Sigmoid colon (tissue), 7 donors: ENCODE data around the gene SUGCT. TPM values are rescaled to one million over a fixed set of nuclear protein-coding genes. Genes with fewer than 3 reads are reported as not detected.
"Not testable (repeated sequence)": the region's sequence is repeated elsewhere in the genome, so short reads cannot be mapped to it uniquely, and the experiment has no call there.

Experiments
- DNase-seq: peaks from one replicate; pipeline ENCODE4 v3.0.0-alpha.2; 2019
- H3K27ac ChIP-seq, 4 donors: fragments of 200-600 bp; sonication (generic); one replicate each; pipeline ENCODE4 v1.5.1; 2016 to 2019; ENCODE audit warnings: mild to moderate bottlenecking in 1 of 4
- H3K27me3 ChIP-seq, 3 donors: fragments of 200-600 bp; sonication (generic); one replicate each; pipeline ENCODE4 v1.5.1; 2019; ENCODE audit warnings: mild to moderate bottlenecking in 1 of 3
- H3K36me3 ChIP-seq, 4 donors: fragments of 200-600 bp; sonication (generic); one replicate each; pipeline ENCODE4 v1.5.1; 2016 to 2019
- H3K4me1 ChIP-seq, 4 donors: fragments of 200-600 bp; sonication (generic); one replicate each; pipeline ENCODE4 v1.5.1; 2017 to 2019
- H3K4me3 ChIP-seq, 4 donors: fragments of 200-600 bp; sonication (generic); one replicate each; pipeline ENCODE4 v1.5.1; 2017 to 2019; ENCODE audit warnings: mild to moderate bottlenecking in 2 of 4, moderate library complexity in 1 of 4
- H3K9me3 ChIP-seq, 4 donors: fragments of 200-600 bp in 3 of 4; sonication (generic) in 3 of 4; one replicate each; pipeline versions ENCODE4 v1.5.1 to v1.6.1; 2013 to 2019
- CTCF ChIP-seq, 4 experiments: fragments of 450-650 bp in 3 of 4; fragments of 200-600 bp in 1 of 4; IDR thresholded peaks; one replicate each; pipeline ENCODE4 v1.5.1; 2016 to 2019; ENCODE audit warnings: antibody characterized with exemption in 4 of 4, mild to moderate bottlenecking in 3 of 4, moderate library complexity in 2 of 4
- EP300 ChIP-seq, 4 donors: sonication (generic); formaldehyde crosslinking; IDR thresholded peaks; one replicate each; pipeline ENCODE4 v1.6.1; 2017; ENCODE audit warnings: antibody characterized with exemption in 4 of 4
- POLR2A ChIP-seq, 2 donors: fragments of 450-650 bp; IDR thresholded peaks; one replicate each; pipeline ENCODE4 v1.6.1; 2016; ENCODE audit warnings: antibody characterized with exemption in 2 of 2, mild to moderate bottlenecking in 2 of 2, moderate library complexity in 2 of 2
- POLR2AphosphoS5 ChIP-seq, 4 donors: sonication (generic); formaldehyde crosslinking; IDR thresholded peaks; one replicate each; pipeline ENCODE4 v1.6.1; 2017; ENCODE audit warnings: antibody characterized with exemption in 4 of 4
- WGBS, 2 donors: extraction: QIAGEN DNeasy Blood & Tissue Kit; methylation state at CpG; one replicate each; pipeline ENCODE4 v1.1.7; 2013; 5-methylcytosine and 5-hydroxymethylcytosine counted together
- intact Hi-C: fragments of 100-400 bp; cut with DNase I; formaldehyde crosslinking; loops from one replicate; pipeline ENCODE4 v1.15.1; 2023
- polyA plus RNA-seq, 3 donors: library from polyadenylated mRNA; stranded (reverse); fragments of 200-250 nt; gene quantifications; one replicate each; pipeline ENCODE4 v1.2.3, GENCODE V29; 2013
- total RNA-seq, 4 donors: library from RNA; depleted of rRNA; stranded (reverse); fragments of >200 nt; gene quantifications; one replicate each; pipeline ENCODE4 v1.1.0, GENCODE V29; 2016
- donor health status: healthy with polysubstance abuse.
- donor health status: Bipolar disorder and iron deficiency.
- donor health status: healthy.

SUGCT gene
- total and polyA plus RNA-seq, 7 donors, result 2.3 to 25.9 (median 6.3) TPM

- Histone ChIP-seq H3K27me3 (no peaks in the 10 kb centered on the region), H3K36me3 (no peaks in the 10 kb centered on the region), H3K4me3 (no peak overlapping the region), H3K27ac (no peak overlapping the region), H3K9me3 (no peaks in the 10 kb centered on the region), H3K4me1 (peaks cover 0 to 11% (median 6%) of the 10 kb centered on the region in 4 donors)
- intact Hi-C loops, result no loop called here
- TF ChIP-seq EP300 (IDR thresholded peaks at IDR 0.05) (no peak), POLR2AphosphoS5 (IDR thresholded peaks at IDR 0.05) (no peak), CTCF (IDR thresholded peaks at IDR 0.05) (no peak), POLR2A (IDR thresholded peaks at IDR 0.05) (no peak)
- no peak for DNase-seq
- whole genome bisulfite sequencing, 2 donors, result 91 to 95% methylated on average over 1 of the region's 1 CpG
These were observed 266.6 kb downstream of the SUGCT start for GRCh38 chr7:40401406-40401805.

- Histone ChIP-seq H3K36me3 (no peaks in the 10 kb centered on the region), H3K4me3 (no peak overlapping the region), H3K27me3 (no peaks in the 10 kb centered on the region), H3K9me3 (no peaks in the 10 kb centered on the region), H3K27ac (no peak overlapping the region), H3K4me1 (no peaks in the 10 kb centered on the region)
- no peak for TF ChIP-seq POLR2AphosphoS5 (IDR thresholded peaks at IDR 0.05)
- no peak for TF ChIP-seq POLR2A (IDR thresholded peaks at IDR 0.05)
- no peak for TF ChIP-seq EP300 (IDR thresholded peaks at IDR 0.05)
- TF ChIP-seq CTCF (IDR thresholded peaks at IDR 0.05), result no peak
- no peak for DNase-seq
- 61 to 71% methylated on average over 5 of the region's 5 CpGs for WGBS, 2 donors
- intact Hi-C loops, result no loop called here
These were observed 267.9 kb downstream of the SUGCT start for GRCh38 chr7:40402661-40403060.

GRCh38 chr7:40403703-40404476 lies 269.1 kb downstream of the SUGCT start:
- no peak overlapping the region for H3K4me3 ChIP-seq
- no peaks in the 10 kb centered on the region for H3K4me1 ChIP-seq
- H3K9me3 ChIP-seq, result no peaks in the 10 kb centered on the region
- no peak for DNase-seq
- 89 to 94% methylated on average over 3 of the region's 3 CpGs for WGBS, 2 donors
- no peaks in the 10 kb centered on the region for H3K36me3 ChIP-seq
- H3K27me3 ChIP-seq, result no peaks in the 10 kb centered on the region
- no peak overlapping the region for H3K27ac ChIP-seq
- intact Hi-C loops, result no loop called here
- TF ChIP-seq EP300 (IDR thresholded peaks at IDR 0.05) (no peak), POLR2AphosphoS5 (IDR thresholded peaks at IDR 0.05) (no peak), CTCF (IDR thresholded peaks at IDR 0.05) (no peak), POLR2A (IDR thresholded peaks at IDR 0.05) (no peak)

- WGBS, 2 donors, result 91 to 93% methylated on average over 2 of the region's 2 CpGs
- Histone ChIP-seq H3K36me3 (no peaks in the 10 kb centered on the region), H3K27ac (no peak overlapping the region), H3K9me3 (no peaks in the 10 kb centered on the region), H3K27me3 (no peaks in the 10 kb centered on the region), H3K4me1 (no peaks in the 10 kb centered on the region), H3K4me3 (no peak overlapping the region)
- no peak for DNase-seq
- TF ChIP-seq EP300 (IDR thresholded peaks at IDR 0.05) (no peak), POLR2A (IDR thresholded peaks at IDR 0.05) (no peak), POLR2AphosphoS5 (IDR thresholded peaks at IDR 0.05) (no peak), CTCF (IDR thresholded peaks at IDR 0.05) (no peak)
- intact Hi-C loops, result no loop called here
These were observed 271.2 kb downstream of the SUGCT start for GRCh38 chr7:40405991-40406390.

GRCh38 chr7:40412323-40412722 lies 277.5 kb downstream of the SUGCT start:
- H3K4me3 ChIP-seq, result no peak overlapping the region
- no peaks in the 10 kb centered on the region for H3K9me3 ChIP-seq
- TF ChIP-seq EP300 (IDR thresholded peaks at IDR 0.05) (no peak), POLR2A (IDR thresholded peaks at IDR 0.05) (no peak), POLR2AphosphoS5 (IDR thresholded peaks at IDR 0.05) (no peak), CTCF (IDR thresholded peaks at IDR 0.05) (no peak)
- H3K36me3 ChIP-seq, result no peaks in the 10 kb centered on the region
- H3K4me1 ChIP-seq, result no peaks in the 10 kb centered on the region
- intact Hi-C loops, result no loop called here
- no peak overlapping the region for H3K27ac ChIP-seq
- no peaks in the 10 kb centered on the region for H3K27me3 ChIP-seq
- WGBS, 2 donors, result 85 to 86% methylated on average over 2 of the region's 2 CpGs
- no peak for DNase-seq

GRCh38 chr7:40414704-40415103 lies 279.9 kb downstream of the SUGCT start:
- intact Hi-C loops, H3K27ac ChIP-seq, H3K4me1 ChIP-seq, H3K36me3 ChIP-seq, H3K27me3 ChIP-seq, DNase-seq, H3K4me3 ChIP-seq, H3K9me3 ChIP-seq: not testable (repeated sequence)
- 90 to 96% methylated on average over 9 of the region's 9 CpGs for WGBS, 2 donors
